Heart left ventricle (tissue), 16 donors: Measurements from ENCODE around the gene DSTN. TPM values are rescaled to one million over a fixed set of nuclear protein-coding genes. Genes with fewer than 3 reads are reported as not detected.

Source experiments
- ATAC-seq, 4 donors: fragments of 200-7000 bp; cut with Tn5 transposase; one replicate each; pipeline ENCODE4 v1.9.1; 2020 to 2022; ENCODE audit warnings: moderate library complexity in 4 of 4, mild to moderate bottlenecking in 3 of 4, moderate number of reproducible peaks in 1 of 4
- DNase-seq, 5 donors: peaks; one replicate each; pipeline ENCODE4 v3.0.0-alpha.2; 2020
- H3K27ac ChIP-seq, 12 donors: fragments of 200-600 bp; sonication (generic) in 4 of 12; one replicate each; pipeline versions ENCODE4 v1.5.0 to v1.8.0; 2016 to 2022; ENCODE audit warnings: mild to moderate bottlenecking in 2 of 12
- H3K27me3 ChIP-seq, 9 donors: fragments of 200-600 bp; sonication (generic) in 2 of 9; one replicate each; pipeline versions ENCODE4 v1.5.1 to v1.8.0; 2016 to 2022; ENCODE audit warnings: mild to moderate bottlenecking in 3 of 9
- H3K36me3 ChIP-seq, 9 donors: fragments of 200-600 bp; sonication (generic) in 2 of 9; one replicate each; pipeline versions ENCODE4 v1.5.0 to v1.8.0; 2018 to 2022; ENCODE audit warnings: mild to moderate bottlenecking in 2 of 9
- H3K4me1 ChIP-seq, 12 donors: fragments of 200-600 bp; sonication (generic) in 4 of 12; one replicate each; pipeline versions ENCODE4 v1.5.0 to v1.8.0; 2016 to 2022; ENCODE audit warnings: mild to moderate bottlenecking in 3 of 12
- H3K4me3 ChIP-seq, 12 donors: fragments of 200-600 bp; sonication (generic) in 4 of 12; one replicate each; pipeline versions ENCODE4 v1.5.0 to v1.8.0; 2017 to 2022; ENCODE audit warnings: mild to moderate bottlenecking in 9 of 12, moderate library complexity in 4 of 12
- H3K9me3 ChIP-seq, 12 donors: fragments of 200-600 bp; sonication (generic) in 4 of 12; one replicate each; pipeline versions ENCODE4 v1.5.0 to v1.8.0; 2016 to 2022; ENCODE audit warnings: mild to moderate bottlenecking in 1 of 12
- CTCF ChIP-seq, 12 donors: fragments of 200-600 bp; sonication (generic) in 4 of 12; IDR thresholded peaks; one replicate each; pipeline versions ENCODE4 v1.5.0 to v1.8.0; 2018 to 2022; ENCODE audit warnings: antibody characterized with exemption in 12 of 12, mild to moderate bottlenecking in 5 of 12
- POLR2A ChIP-seq, 2 donors: fragments of 450-650 bp; IDR thresholded peaks; one replicate each; pipeline ENCODE4 v1.6.1; 2017; ENCODE audit warnings: antibody characterized with exemption in 2 of 2, mild to moderate bottlenecking in 2 of 2, moderate library complexity in 2 of 2
- WGBS, 4 donors: extraction: QIAGEN DNeasy Blood & Tissue Kit in 2 of 4; methylation state at CpG; one replicate each; pipeline versions ENCODE4 v1.1.5 to v1.1.7; 2013 to 2018; 5-methylcytosine and 5-hydroxymethylcytosine counted together
- intact Hi-C, 10 donors: fragments of 100-400 bp; cut with DNase I; formaldehyde crosslinking; loops; one replicate each; pipeline versions ENCODE4 v1.11.1 to v1.14.2; 2022
- polyA plus RNA-seq, 2 donors: library from polyadenylated mRNA; stranded (reverse); fragments of 200-250 nt; gene quantifications; one replicate each; pipeline ENCODE4 v1.2.3, GENCODE V29; 2013
- total RNA-seq, 9 donors: library from RNA; depleted of rRNA in 2 of 9; stranded (reverse); fragments of >200 nt in 2 of 9; fragmentation: NEBNext Ultra II Directional in 3 of 9; extraction: Animal tissue kit (Norgen Biotek cat#: 25700) in 3 of 9; gene quantifications; one replicate each; pipeline versions ENCODE4 v1.1.0 to v1.2.4, GENCODE V29; 2016 to 2023
- donor health status: ischemic (EF 13 %, LVEDD 7.1; RV severe dilation, severe dysfunction).
- donor health status: healthy with polysubstance abuse.
- donor health status: DM: no; HTN: yes; CAD: no.
- donor health status: DM: no; HTN: no; CAD: no.
- donor health status: ischemic (EF 25% LVEDD 6.9; RV normal size, moderate dysfunction).
- donor health status: ischemic (EF 25% LVEDD 5.7; RV mildly dilated, moderate dysfunction).
- donor health status: healthy.
- donor health status: DM: yes; HTN: yes; CAD: no.
- donor health status: ischemic (EF 35%, LVEDD 5.7; RV mildly dilated, moderate dysfunction).
- donor health status: nonischemic (EF 11% LVEDD 7.7; RV severe dilation, severe dysfunction).
- donor health status: DM: yes; HTN: yes; CAD: no.
- donor health status: PGD.
- donor health status: ischemic (EF 29% LVEDD 5.4; RV normal size, mild dysfunction).
- donor health status: nonischemic (EF 23%, LVEDD 6.1; RV moderate dilation, normal function).

Gene DSTN
- total and polyA plus RNA-seq, 11 donors, result 447 to 738 (median 546) TPM

- WGBS, 4 donors, result 63 to 69% (median 66%) methylated on average over 9 to 16 of the region's 16 CpGs
- Histone ChIP-seq H3K9me3 (no peaks in the 10 kb centered on the region), H3K4me3 (no peak overlapping the region), H3K36me3 (peaks cover 0 to 72% (median 48%) of the 10 kb centered on the region in 9 donors), H3K4me1 (peaks cover 0 to 75% (median 50%) of the 10 kb centered on the region in 12 donors), H3K27ac (peak overlapping the region in 10 of 12 donors; percentile 26 to 83 (median 53)), H3K27me3 (no peaks in the 10 kb centered on the region)
- no peak for TF ChIP-seq POLR2A (IDR thresholded peaks at IDR 0.05)
- TF ChIP-seq CTCF (IDR thresholded peaks at IDR 0.05), result no peak
- ATAC-seq (peak; percentile 12 to 27 (median 18)), DNase-seq (peak in 4 of 5 donors; percentile 19 to 65 (median 40))
- intact Hi-C loops, result loop anchor here in 6 of 10 donors (5.0 kb wide), 1 partner anchor 40 kb away; the partner anchor contains the start of gene DSTN (in 6 of the 6)
Measured at GRCh38 chr20:17612287-17612991, 42.6 kb downstream of the DSTN start.

GRCh38 chr20:17612992-17613327 is 43.1 kb downstream of the DSTN start:
- peak overlapping the region in 10 of 12 donors; percentile 26 to 83 (median 53) for H3K27ac ChIP-seq
- WGBS, 4 donors, result 81 to 88% (median 87%) methylated on average over 7 of the region's 7 CpGs
- peaks cover 0 to 80% (median 50%) of the 10 kb centered on the region in 12 donors for H3K4me1 ChIP-seq

GRCh38 chr20:17613328-17614175 is 43.7 kb downstream of the DSTN start:
- H3K4me1 ChIP-seq, result peaks cover 0 to 80% (median 50%) of the 10 kb centered on the region in 12 donors

More at GRCh38 chr20:17612992-17613327, 43.1 kb downstream of the DSTN start:
- TF ChIP-seq CTCF (IDR thresholded peaks at IDR 0.05) (no peak), POLR2A (IDR thresholded peaks at IDR 0.05) (no peak)
- ATAC-seq (no peak), DNase-seq (no peak)
- intact Hi-C loops, result loop anchor here in 6 of 10 donors (5.0 kb wide), 1 partner anchor 41 kb away; the partner anchor contains the start of gene DSTN (in 6 of the 6)
- peaks cover 0 to 72% (median 48%) of the 10 kb centered on the region in 9 donors for H3K36me3 ChIP-seq
- H3K9me3 ChIP-seq, result no peaks in the 10 kb centered on the region
- no peaks in the 10 kb centered on the region for H3K27me3 ChIP-seq
- H3K4me3 ChIP-seq, result no peak overlapping the region

More at GRCh38 chr20:17613328-17614175, 43.7 kb downstream of the DSTN start:
- DNase-seq, result peak in 1 of 5 donors; percentile 54
- peaks cover 0 to 72% (median 54%) of the 10 kb centered on the region in 9 donors for H3K36me3 ChIP-seq
- 81 to 85% (median 83%) methylated on average over 32 to 40 of the region's 40 CpGs for WGBS, 4 donors
- ATAC-seq, result no peak
- TF ChIP-seq POLR2A (IDR thresholded peaks at IDR 0.05) (no peak), CTCF (IDR thresholded peaks at IDR 0.05) (no peak)
- H3K4me3 ChIP-seq, result no peak overlapping the region
- H3K9me3 ChIP-seq, result no peaks in the 10 kb centered on the region
- intact Hi-C loops, result loop anchor here in 6 of 10 donors (5.0 kb wide), 1 partner anchor 41 kb away; the partner anchor contains the start of gene DSTN (in 6 of the 6)
- no peaks in the 10 kb centered on the region for H3K27me3 ChIP-seq
- peak overlapping the region in 8 of 12 donors; percentile 18 to 83 (median 46) for H3K27ac ChIP-seq
